Hippocampal formation (tissue), 2 donors: Measurements from ENCODE around the gene RGPD8.
"Not testable (repeated sequence)": the region's sequence is repeated elsewhere in the genome, so short reads cannot be mapped to it uniquely, and the experiment has no call there.

Experiments used
- DNase-seq, 2 donors: peaks; one replicate each; lab custom pipeline; 2025; lab: John Stamatoyannopoulos, UW

The RGPD8 gene

GRCh38 chr2:112435716-112436431 is 2.4 kb upstream of the RGPD8 start:
- not testable (repeated sequence) for DNase-seq

- DNase-seq, result not testable (repeated sequence)
These were observed 1.7 kb upstream of the RGPD8 start for GRCh38 chr2:112434890-112435715.

GRCh38 chr2:112433932-112434730 is 686 bp upstream of the RGPD8 start:
- DNase-seq, result no peak

GRCh38 chr2:112432735-112433479 is 538 bp downstream of the RGPD8 start:
- DNase-seq, result not testable (repeated sequence)

- not testable (repeated sequence) for DNase-seq
These were observed 1.1 kb downstream of the RGPD8 start for GRCh38 chr2:112432390-112432734.

GRCh38 chr2:112431587-112432295 is 1.7 kb downstream of the RGPD8 start:
- DNase-seq, result not testable (repeated sequence)

GRCh38 chr2:112424553-112424952 is 8.9 kb downstream of the RGPD8 start:
- DNase-seq, result not testable (repeated sequence)

- not testable (repeated sequence) for DNase-seq
These were observed 16.6 kb downstream of the RGPD8 start for GRCh38 chr2:112416860-112417259.

- not testable (repeated sequence) for DNase-seq
These were observed 73.4 kb downstream of the RGPD8 start for GRCh38 chr2:112360055-112360454.

- not testable (repeated sequence) for DNase-seq
These were observed 79.1 kb downstream of the RGPD8 start for GRCh38 chr2:112354335-112354734.

GRCh38 chr2:112352809-112353603 is 80.4 kb downstream of the RGPD8 start:
- not testable (repeated sequence) for DNase-seq

GRCh38 chr2:112352292-112352691 is 81.2 kb downstream of the RGPD8 start:
- DNase-seq, result not testable (repeated sequence)

- DNase-seq, result no peak
These were observed 88.1 kb downstream of the RGPD8 start for GRCh38 chr2:112345030-112346027.

- DNase-seq, result no peak
These were observed 89.4 kb downstream of the RGPD8 start for GRCh38 chr2:112343827-112344585.

- no peak for DNase-seq
These were observed 91.3 kb downstream of the RGPD8 start for GRCh38 chr2:112342067-112342550.

GRCh38 chr2:112340475-112341267 is 92.8 kb downstream of the RGPD8 start:
- no peak for DNase-seq

- DNase-seq, result no peak
These were observed 93.5 kb downstream of the RGPD8 start for GRCh38 chr2:112339986-112340385.
